ENCODE measurements around the gene RFESD. TPM values are rescaled to one million over a fixed set of nuclear protein-coding genes. Genes with fewer than 3 reads are reported as not detected.
A peak's percentile ranks its signal among the peaks of the same experiment; 100 is the strongest.

RFESD gene
- total RNA-seq, 4 donors from 2014 or later, result 0.63 to 3.7 (median 2.5) TPM

DNA sequence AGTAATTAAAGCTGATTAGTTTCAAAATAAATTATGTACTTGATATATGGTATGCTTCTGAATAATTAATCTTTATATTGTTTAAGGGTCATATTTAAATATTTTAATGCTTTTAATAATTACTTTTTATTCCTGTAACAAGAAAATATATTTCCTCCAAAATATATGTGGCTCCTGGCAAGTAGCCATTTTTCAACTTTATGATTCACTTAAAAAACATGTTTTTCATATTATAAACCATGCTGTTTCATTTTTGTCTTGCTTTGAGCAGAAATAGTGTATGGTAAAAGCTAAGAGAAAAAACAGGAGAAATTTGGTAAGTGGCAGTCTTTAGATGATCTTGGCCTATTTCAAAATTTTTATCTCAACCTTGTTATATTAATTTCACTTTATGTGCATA, 21.6 kb downstream of the RFESD start:
- Histone ChIP-seq H3K4me1 (peaks cover 4 to 5% of the 10 kb centered on the region in 2 donors), H3K9me3 (no peaks in the 10 kb centered on the region), H3K36me3 (no peaks in the 10 kb centered on the region), H3K4me3 (replicated peaks in 1 of 3) (no peak overlapping the region), H3K27me3 (no peaks in the 10 kb centered on the region), H3K27ac (no peak overlapping the region)
- intact Hi-C loops (cut with DNase I), result loop anchor here (10.0 kb wide), 1 partner anchor 67 kb away; the partner anchor contains the start of gene RHOBTB3
- DNase-seq, result no peak
- TF ChIP-seq, protein P1, sequence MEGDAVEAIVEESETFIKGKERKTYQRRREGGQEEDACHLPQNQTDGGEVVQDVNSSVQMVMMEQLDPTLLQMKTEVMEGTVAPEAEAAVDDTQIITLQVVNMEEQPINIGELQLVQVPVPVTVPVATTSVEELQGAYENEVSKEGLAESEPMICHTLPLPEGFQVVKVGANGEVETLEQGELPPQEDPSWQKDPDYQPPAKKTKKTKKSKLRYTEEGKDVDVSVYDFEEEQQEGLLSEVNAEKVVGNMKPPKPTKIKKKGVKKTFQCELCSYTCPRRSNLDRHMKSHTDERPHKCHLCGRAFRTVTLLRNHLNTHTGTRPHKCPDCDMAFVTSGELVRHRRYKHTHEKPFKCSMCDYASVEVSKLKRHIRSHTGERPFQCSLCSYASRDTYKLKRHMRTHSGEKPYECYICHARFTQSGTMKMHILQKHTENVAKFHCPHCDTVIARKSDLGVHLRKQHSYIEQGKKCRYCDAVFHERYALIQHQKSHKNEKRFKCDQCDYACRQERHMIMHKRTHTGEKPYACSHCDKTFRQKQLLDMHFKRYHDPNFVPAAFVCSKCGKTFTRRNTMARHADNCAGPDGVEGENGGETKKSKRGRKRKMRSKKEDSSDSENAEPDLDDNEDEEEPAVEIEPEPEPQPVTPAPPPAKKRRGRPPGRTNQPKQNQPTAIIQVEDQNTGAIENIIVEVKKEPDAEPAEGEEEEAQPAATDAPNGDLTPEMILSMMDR (IDR thresholded peaks at IDR 0.05), result no peak
- TF ChIP-seq POLR2A (IDR thresholded peaks at IDR 0.05), result no peak

DNA sequence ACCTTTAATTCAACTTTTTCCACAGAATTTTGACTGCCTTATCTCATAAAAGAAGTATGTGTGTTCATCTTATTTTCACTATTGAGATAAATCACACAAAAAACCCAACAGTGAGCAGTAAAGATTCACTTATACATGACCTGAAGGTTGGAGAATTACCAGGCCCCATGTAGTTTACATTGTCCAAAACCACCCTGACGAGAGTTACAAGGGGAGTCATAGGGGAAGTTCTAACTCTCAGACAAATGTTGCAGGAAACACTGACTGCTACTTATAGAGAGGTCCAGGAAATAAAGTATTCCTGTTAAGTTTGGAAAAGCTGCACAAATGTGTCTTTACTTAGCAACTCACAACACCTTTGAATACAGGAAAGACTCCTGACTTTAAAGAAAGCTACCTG, 22.2 kb downstream of the RFESD start:
- intact Hi-C loops (cut with DNase I), result loop anchor here (10.0 kb wide), 1 partner anchor 66 kb away; the partner anchor contains the start of gene RHOBTB3
- WGBS, 2 donors, result 68 to 86% methylated on average over 1 of the region's 1 CpG
- H3K27ac ChIP-seq, result no peak overlapping the region
- DNase-seq, result no peak
- no peaks in the 10 kb centered on the region for H3K36me3 ChIP-seq
- H3K4me1 ChIP-seq, result peaks cover 4 to 5% of the 10 kb centered on the region in 2 donors
- H3K27me3 ChIP-seq, result no peaks in the 10 kb centered on the region
- H3K4me3 ChIP-seq (replicated peaks in 1 of 3), result no peak overlapping the region
- no peaks in the 10 kb centered on the region for H3K9me3 ChIP-seq
- TF ChIP-seq, protein P1 (IDR thresholded peaks at IDR 0.05), result no peak
- no peak for TF ChIP-seq POLR2A (IDR thresholded peaks at IDR 0.05)

GRCh38 chr5:95669540-95669939, 23.0 kb downstream of the RFESD start:
- H3K27me3 ChIP-seq, result no peaks in the 10 kb centered on the region
- no peak overlapping the region for H3K4me3 ChIP-seq (replicated peaks in 1 of 3)
- intact Hi-C loops (cut with DNase I), result loop anchor here (10.0 kb wide), 1 partner anchor 65 kb away; the partner anchor contains the start of gene RHOBTB3
- H3K4me1 ChIP-seq, result peaks cover under 1 to 4% of the 10 kb centered on the region in 2 donors
- H3K9me3 ChIP-seq, result no peaks in the 10 kb centered on the region
- no peaks in the 10 kb centered on the region for H3K36me3 ChIP-seq
- H3K27ac ChIP-seq, result no peak overlapping the region
- DNase-seq, result peak; percentile 8 to 9
- 50 to 67% methylated on average over 4 of the region's 4 CpGs for WGBS, 2 donors
- TF ChIP-seq, protein P1 (IDR thresholded peaks at IDR 0.05), result no peak
- TF ChIP-seq POLR2A (IDR thresholded peaks at IDR 0.05), result no peak

DNA sequence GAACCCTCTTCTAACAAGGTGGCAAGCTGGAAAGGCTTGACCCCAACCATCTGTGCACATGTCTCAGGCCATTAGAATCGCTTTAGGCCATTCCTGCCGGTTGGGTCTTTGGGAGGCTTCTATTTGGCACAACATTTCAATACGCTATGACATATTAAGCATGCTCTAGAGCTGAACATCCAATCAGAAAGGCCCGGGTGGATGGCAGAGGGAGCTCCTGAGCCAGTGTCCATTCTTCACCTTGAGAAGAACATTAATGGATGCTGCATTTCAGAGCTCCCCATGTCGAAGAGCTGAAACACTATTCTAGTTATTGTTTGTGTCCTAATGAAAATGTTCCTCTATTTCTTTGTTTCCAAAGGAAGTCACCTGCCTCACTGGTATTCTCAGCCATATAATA, 23.4 kb downstream of the RFESD start:
- H3K27ac ChIP-seq, result no peak overlapping the region
- TF ChIP-seq, protein P1 (IDR thresholded peaks at IDR 0.05), result no peak
- no peak for TF ChIP-seq POLR2A (IDR thresholded peaks at IDR 0.05)
- intact Hi-C loops (cut with DNase I), result loop anchor here (10.0 kb wide), 1 partner anchor 65 kb away; the partner anchor contains the start of gene RHOBTB3
- H3K36me3 ChIP-seq, result no peaks in the 10 kb centered on the region
- no peaks in the 10 kb centered on the region for H3K27me3 ChIP-seq
- peaks cover 0 to 4% of the 10 kb centered on the region in 2 donors for H3K4me1 ChIP-seq
- no peaks in the 10 kb centered on the region for H3K9me3 ChIP-seq
- H3K4me3 ChIP-seq (replicated peaks in 1 of 3), result no peak overlapping the region
- DNase-seq, result no peak
- WGBS, 2 donors, result 93 to 96% methylated on average over 5 of the region's 5 CpGs

DNA sequence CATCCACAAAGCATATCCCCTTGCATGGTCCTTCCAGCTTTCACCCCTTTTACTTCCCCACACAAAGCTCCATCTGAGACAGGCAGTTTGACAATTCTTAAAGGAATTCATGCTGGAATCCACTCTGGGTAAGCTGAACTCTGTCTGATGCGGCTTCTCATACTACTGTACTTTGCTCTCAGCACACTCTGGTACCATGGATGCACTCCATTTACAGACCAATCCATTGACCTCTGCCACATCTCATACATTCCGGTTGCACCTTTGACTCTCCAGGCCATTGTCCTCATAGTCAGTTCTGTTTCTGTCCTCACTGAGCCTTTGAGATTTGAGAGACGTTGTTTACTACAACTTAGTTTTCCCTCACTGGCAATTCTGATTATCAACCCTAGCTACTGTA, 24.0 kb downstream of the RFESD start:
- H3K27me3 ChIP-seq, result no peaks in the 10 kb centered on the region
- H3K9me3 ChIP-seq, result no peaks in the 10 kb centered on the region
- DNase-seq, result no peak
- no peaks in the 10 kb centered on the region for H3K36me3 ChIP-seq
- no peak overlapping the region for H3K4me3 ChIP-seq (replicated peaks in 1 of 3)
- H3K4me1 ChIP-seq, result peaks cover 0 to 4% of the 10 kb centered on the region in 2 donors
- intact Hi-C loops (cut with DNase I), result no loop called here
- H3K27ac ChIP-seq, result no peak overlapping the region
- WGBS, 2 donors, result 94 to 98% methylated on average over 3 of the region's 3 CpGs
- TF ChIP-seq POLR2A (IDR thresholded peaks at IDR 0.05), result no peak
- TF ChIP-seq, protein P1 (IDR thresholded peaks at IDR 0.05), result no peak
